Lower leg skin (tissue), 3 donors: ENCODE results near the gene DMAC2L.

Experiments used
- CTCF ChIP-seq, 3 donors: fragments of 450-650 bp; IDR thresholded peaks; one replicate each; pipeline ENCODE4 v1.5.1; 2016; ENCODE audit warnings: antibody characterized with exemption in 3 of 3, mild to moderate bottlenecking in 3 of 3, moderate library complexity in 2 of 3
- POLR2A ChIP-seq, 2 donors: fragments of 450-650 bp; IDR thresholded peaks; one replicate each; pipeline ENCODE4 v1.6.1; 2016 to 2017; ENCODE audit warnings: antibody characterized with exemption in 2 of 2, mild to moderate bottlenecking in 1 of 2, moderate library complexity in 1 of 2

GRCh38 chr14:50319293-50319692, 7.2 kb downstream of the DMAC2L start:
- TF ChIP-seq CTCF (IDR thresholded peaks at IDR 0.05) (no peak), POLR2A (IDR thresholded peaks at IDR 0.05) (no peak)
